Fibroblast of lung (primary cell): ENCODE results near the gene VASN. TPM values are rescaled to one million over a fixed set of nuclear protein-coding genes. Genes with fewer than 3 reads are reported as not detected.
A peak's percentile ranks its signal among the peaks of the same experiment; 100 is the strongest.

Source experiments
- DNase-seq, 2 donors: peaks; one replicate each; pipeline versions ENCODE4 v3.0.0 to v3.0.0-alpha.2; 2010; ENCODE audit warnings: low read depth in 2 of 2
- H2AFZ ChIP-seq: 2 replicates; pipeline ENCODE4 v1.5.1; 2012; ENCODE audit warnings: low read length, control low read depth, inconsistent platforms
- H3K27ac ChIP-seq: 2 replicates; pipeline ENCODE4 v1.5.1; 2011; ENCODE audit warnings: low read length, control low read depth; ENCODE audit not compliant: insufficient read depth
- H3K27me3 ChIP-seq: 2 replicates; pipeline ENCODE4 v1.5.1; 2011; ENCODE audit warnings: mild to moderate bottlenecking, low read length; ENCODE audit not compliant: control insufficient read depth, insufficient read depth
- H3K36me3 ChIP-seq: 2 replicates; pipeline ENCODE4 v1.5.1; 2011; ENCODE audit warnings: low read length; ENCODE audit not compliant: control insufficient read depth, insufficient read depth
- H3K4me1 ChIP-seq: 2 replicates; pipeline ENCODE4 v1.5.1; 2011; ENCODE audit warnings: low read length; ENCODE audit not compliant: control insufficient read depth, insufficient read depth; ENCODE audit errors: extremely low read depth
- H3K4me2 ChIP-seq: 2 replicates; pipeline ENCODE4 v1.5.1; 2011; ENCODE audit warnings: low read length, control low read depth; ENCODE audit not compliant: insufficient read depth; ENCODE audit errors: extremely low read depth
- H3K4me3 ChIP-seq, 4 experiments: fragments of 200-600 bp in 1 of 4; sonication (generic) in 1 of 4; replicated peaks in 1 of 4; 2 replicates each; pipeline ENCODE4 v1.5.1; 2011 to 2016; ENCODE audit warnings: low read length in 4 of 4, low read depth in 3 of 4, mild to moderate bottlenecking in 3 of 4, control low read depth in 2 of 4, inconsistent platforms in 1 of 4, mixed read lengths in 1 of 4; ENCODE audit not compliant: insufficient read depth in 1 of 4; ENCODE audit errors: control extremely low read depth in 1 of 4
- H3K79me2 ChIP-seq: 2 replicates; pipeline ENCODE4 v1.5.1; 2012; ENCODE audit warnings: mild to moderate bottlenecking, low read length, inconsistent platforms; ENCODE audit not compliant: control insufficient read depth, insufficient read depth
- H3K9ac ChIP-seq: 2 replicates; pipeline ENCODE4 v1.5.1; 2011; ENCODE audit warnings: mild to moderate bottlenecking, low read length, control low read depth; ENCODE audit not compliant: insufficient read depth
- H3K9me3 ChIP-seq: 2 replicates; pipeline ENCODE4 v1.5.1; 2012; ENCODE audit warnings: low read depth, low read length; ENCODE audit not compliant: control insufficient read depth, insufficient read depth
- H4K20me1 ChIP-seq: 2 replicates; pipeline ENCODE4 v1.5.1; 2011; ENCODE audit warnings: low read length; ENCODE audit not compliant: control insufficient read depth, insufficient read depth; ENCODE audit errors: extremely low read depth
- CTCF ChIP-seq, 2 donors: IDR thresholded peaks in 1 of 2; conservative IDR thresholded peaks in 1 of 2; 1 replicate in 1 of 2; 2 replicates in 1 of 2; pipeline ENCODE4 v1.5.1; 2011 to 2012; ENCODE audit warnings: low read length in 2 of 2, control low read depth in 1 of 2, inconsistent platforms in 1 of 2, low read depth in 1 of 2, mild to moderate bottlenecking in 1 of 2
- EZH2 ChIP-seq: IDR thresholded peaks from 2 replicates; pipeline ENCODE4 v1.5.1; 2012; ENCODE audit warnings: low read length, control low read depth, mild to moderate bottlenecking; ENCODE audit errors: missing control alignments
- polyA plus RNA-seq, 2 donors: library from polyadenylated mRNA; depleted of rRNA in 1 of 2; stranded (reverse) in 1 of 2; unstranded in 1 of 2; fragments of >200 nt; gene quantifications; 2 replicates each; pipeline ENCODE4 v1.2.1, GENCODE V29; 2011 to 2012; ENCODE audit warnings: missing spikeins in 1 of 2
- total RNA-seq: library from RNA; depleted of rRNA; stranded (reverse); fragments of >200 nt; gene quantifications from 2 replicates; pipeline ENCODE4 v1.2.1, GENCODE V29; 2014

The VASN gene
- total and polyA plus RNA-seq, 2 donors (not counting 1 experiment from before 2014, with no cell fraction given): 61.9 to 79.4 TPM

DNA sequence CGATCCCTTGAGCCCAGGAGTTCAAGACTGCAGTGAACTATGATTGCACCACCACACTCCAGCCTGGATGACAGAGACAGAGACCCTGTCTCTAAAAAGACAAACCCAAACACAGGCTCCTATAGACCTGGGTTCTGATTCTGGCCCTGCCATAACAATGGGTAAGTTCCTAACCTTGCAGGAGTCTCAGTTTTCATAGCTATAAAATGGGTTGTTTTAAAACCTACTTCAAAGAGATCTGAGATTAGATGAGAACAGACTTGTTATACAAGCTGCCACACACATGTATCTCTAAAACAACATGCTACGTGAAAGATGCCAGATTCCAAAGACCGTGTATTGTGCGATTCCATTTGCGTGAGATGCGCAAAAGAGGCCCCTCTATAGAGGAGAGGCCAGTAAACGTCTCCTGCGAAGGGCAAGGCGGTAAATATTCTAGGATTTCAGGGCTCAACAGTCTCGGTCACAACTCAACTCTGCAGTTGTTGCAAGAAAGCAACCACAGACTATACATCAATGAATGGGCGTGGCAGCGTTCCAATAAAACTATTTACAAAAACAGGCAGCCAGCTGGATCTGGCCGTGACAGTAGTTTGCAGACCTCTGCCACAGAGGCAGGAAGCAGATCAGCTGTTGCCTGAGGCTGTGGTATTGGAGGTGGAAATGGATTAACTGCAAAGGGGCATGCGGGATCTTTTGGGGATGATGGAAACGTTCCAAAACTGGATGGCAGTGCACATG lies 38.9 kb downstream of the VASN start:
- no peak overlapping the region for H3K4me2 ChIP-seq
- H3K79me2 ChIP-seq: peaks cover 21% of the 10 kb centered on the region
- H2AFZ ChIP-seq: no peak overlapping the region
- no peaks in the 10 kb centered on the region for H3K27me3 ChIP-seq
- H3K4me3 ChIP-seq: no peak overlapping the region
- H3K27ac ChIP-seq: peak overlapping the region; percentile 11
- peaks cover 5% of the 10 kb centered on the region for H3K36me3 ChIP-seq
- peaks cover 27% of the 10 kb centered on the region for H3K4me1 ChIP-seq
- no peaks in the 10 kb centered on the region for H4K20me1 ChIP-seq
- peak; percentile 91 to 99 for DNase-seq
- no peak overlapping the region for H3K9ac ChIP-seq
- TF ChIP-seq EZH2 (no peak), CTCF (conservative IDR thresholded peaks at IDR 0.05 in 1 of 2, IDR thresholded peaks at IDR 0.05 in 1 of 2; ENCODE audit: low read depth in 1 of 2, low read length in 2 of 2) (no peak)
- H3K9me3 ChIP-seq: no peaks in the 10 kb centered on the region

- Histone ChIP-seq H3K4me3 (no peak overlapping the region), H3K4me1 (peaks cover 29% of the 10 kb centered on the region), H3K27ac (no peak overlapping the region), H3K27me3 (no peaks in the 10 kb centered on the region), H4K20me1 (no peaks in the 10 kb centered on the region), H3K9me3 (no peaks in the 10 kb centered on the region), H3K36me3 (peaks cover 5% of the 10 kb centered on the region), H3K79me2 (peaks cover 23% of the 10 kb centered on the region), H3K4me2 (no peak overlapping the region), H2AFZ (no peak overlapping the region), H3K9ac (no peak overlapping the region)
- TF ChIP-seq CTCF (conservative IDR thresholded peaks at IDR 0.05 in 1 of 2, IDR thresholded peaks at IDR 0.05 in 1 of 2; ENCODE audit: low read depth in 1 of 2, low read length in 2 of 2) (no peak), EZH2 (no peak)
- DNase-seq: peak in 1 of 2 donors; percentile 70
Measured at GRCh38 chr16:4411684-4412083, 40.0 kb downstream of the VASN start.

GRCh38 chr16:4412159-4412558 lies 40.5 kb downstream of the VASN start:
- H3K4me3 ChIP-seq: no peak overlapping the region
- H3K27me3 ChIP-seq: no peaks in the 10 kb centered on the region
- no peak for DNase-seq
- no peak overlapping the region for H3K4me2 ChIP-seq
- H3K36me3 ChIP-seq: peaks cover 5% of the 10 kb centered on the region
- H3K9me3 ChIP-seq: no peaks in the 10 kb centered on the region
- peaks cover 23% of the 10 kb centered on the region for H3K79me2 ChIP-seq
- no peak overlapping the region for H3K27ac ChIP-seq
- no peak overlapping the region for H2AFZ ChIP-seq
- H4K20me1 ChIP-seq: no peaks in the 10 kb centered on the region
- TF ChIP-seq EZH2: no peak
- no peak for TF ChIP-seq CTCF (conservative IDR thresholded peaks at IDR 0.05 in 1 of 2, IDR thresholded peaks at IDR 0.05 in 1 of 2; ENCODE audit: low read depth in 1 of 2, low read length in 2 of 2)
- H3K4me1 ChIP-seq: peaks cover 29% of the 10 kb centered on the region
- H3K9ac ChIP-seq: no peak overlapping the region
